Measurements from ENCODE around the gene SUGP1.

SUGP1 gene

GRCh38 chr19:19300613-19301012 is 19.7 kb downstream of the SUGP1 start:
- DNase-seq, result no peak

- no peak for DNase-seq
Observed at GRCh38 chr19:19297759-19298158, 22.6 kb downstream of the SUGP1 start.

GRCh38 chr19:19296953-19297689 is 23.2 kb downstream of the SUGP1 start:
- DNase-seq, result no peak

GRCh38 chr19:19294914-19295313 is 25.4 kb downstream of the SUGP1 start:
- DNase-seq, result no peak

- no peak for DNase-seq
Observed at GRCh38 chr19:19292607-19293006, 27.7 kb downstream of the SUGP1 start.

- DNase-seq, result no peak
Observed at GRCh38 chr19:19285686-19286085, 34.6 kb downstream of the SUGP1 start.

GRCh38 chr19:19280561-19280960 is 39.7 kb downstream of the SUGP1 start:
- peak; percentile 52 for DNase-seq

GRCh38 chr19:19279853-19280252 is 40.5 kb downstream of the SUGP1 start:
- DNase-seq, result no peak

- DNase-seq, result no peak
Observed at GRCh38 chr19:19279062-19279612, 41.2 kb downstream of the SUGP1 start.

GRCh38 chr19:19278315-19278714 is 42.0 kb downstream of the SUGP1 start:
- DNase-seq, result peak; percentile 97

- no peak for DNase-seq
Observed at GRCh38 chr19:19276851-19277250, 43.5 kb downstream of the SUGP1 start.

GRCh38 chr19:19276386-19276785 is 43.9 kb downstream of the SUGP1 start:
- DNase-seq, result no peak

GRCh38 chr19:19274716-19275565 is 45.4 kb downstream of the SUGP1 start:
- no peak for DNase-seq

- DNase-seq, result no peak
Observed at GRCh38 chr19:19274146-19274545, 46.2 kb downstream of the SUGP1 start.

GRCh38 chr19:19271828-19272599 is 48.3 kb downstream of the SUGP1 start:
- DNase-seq, result no peak

- DNase-seq, result no peak
Observed at GRCh38 chr19:19270749-19271571, 49.3 kb downstream of the SUGP1 start.

- DNase-seq, result no peak
Observed at GRCh38 chr19:19269952-19270694, 50.2 kb downstream of the SUGP1 start.

- no peak for DNase-seq
Observed at GRCh38 chr19:19268453-19269385, 51.6 kb downstream of the SUGP1 start.

- no peak for DNase-seq
Observed at GRCh38 chr19:19267305-19267704, 53.0 kb downstream of the SUGP1 start.

GRCh38 chr19:19263886-19264487 is 56.3 kb downstream of the SUGP1 start:
- no peak for DNase-seq
